SH-SY5Y (cell line): Measurements from ENCODE around the gene SLC9A6.

Experiments
- GATA2 ChIP-seq: IDR thresholded peaks from 2 replicates; pipeline ENCODE4 v1.6.1; 2011; ENCODE audit warnings: mild to moderate bottlenecking, low read depth, low read length
- GATA3 ChIP-seq: IDR thresholded peaks from 2 replicates; pipeline ENCODE4 v1.6.1; 2011; ENCODE audit warnings: low read depth, mild to moderate bottlenecking, low read length, moderate library complexity

Gene SLC9A6

GRCh38 chrX:135988245-135988644 is 3.0 kb downstream of the SLC9A6 start:
- TF ChIP-seq GATA2 (no peak), GATA3 (no peak)

GRCh38 chrX:136015016-136015415 is 29.8 kb downstream of the SLC9A6 start:
- TF ChIP-seq GATA2 (no peak), GATA3 (no peak)

GRCh38 chrX:136016881-136017280 is 31.6 kb downstream of the SLC9A6 start:
- TF ChIP-seq GATA3 (no peak), GATA2 (no peak)

- no peak for TF ChIP-seq GATA2
Observed at GRCh38 chrX:136019226-136019625, 34.0 kb downstream of the SLC9A6 start.

DNA sequence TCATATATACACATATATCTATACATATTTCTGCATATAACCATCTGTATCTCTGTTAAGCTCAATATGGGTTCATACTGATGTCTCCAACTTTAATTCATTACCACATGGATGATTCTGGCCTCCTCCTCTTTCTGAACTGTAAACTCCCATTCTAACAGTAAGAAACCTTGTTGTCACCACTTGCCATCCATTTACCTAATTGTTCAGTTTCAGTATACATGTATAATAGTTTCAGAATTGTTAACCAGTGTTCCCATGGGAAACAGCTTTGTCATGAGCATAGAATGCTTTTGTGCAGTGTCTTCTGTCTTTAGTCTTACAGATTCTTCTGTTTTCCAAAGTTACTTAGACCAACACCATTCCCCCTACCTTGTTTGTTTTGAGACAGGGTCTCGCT is 35.9 kb downstream of the SLC9A6 start:
- TF ChIP-seq GATA3 (no peak), GATA2 (no peak)

DNA sequence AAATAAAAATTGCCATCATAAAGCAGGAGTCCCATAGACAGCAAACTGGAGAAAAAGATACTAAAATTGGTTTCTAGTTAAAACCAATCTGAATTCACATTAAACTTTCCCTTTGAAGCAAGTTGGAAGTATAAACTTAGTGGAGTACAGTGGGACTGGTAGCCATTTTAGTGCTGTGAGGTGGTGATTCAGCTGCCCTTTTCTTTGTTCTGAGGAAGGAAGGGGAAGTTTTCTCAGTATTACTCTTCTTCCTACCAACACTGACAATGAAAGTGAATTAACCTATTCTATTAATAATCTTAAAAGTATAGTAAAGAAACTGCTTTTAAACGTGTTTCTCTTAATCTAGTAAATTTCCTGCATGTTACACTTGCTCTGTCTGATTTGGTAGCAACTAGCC is 36.7 kb downstream of the SLC9A6 start:
- TF ChIP-seq GATA3 (no peak), GATA2 (no peak)

- no peak for TF ChIP-seq GATA2
- TF ChIP-seq GATA3 = no peak
Observed at GRCh38 chrX:136025091-136025490, 39.9 kb downstream of the SLC9A6 start.

GRCh38 chrX:136028383-136028984 is 43.2 kb downstream of the SLC9A6 start:
- TF ChIP-seq GATA2 = no peak
- TF ChIP-seq GATA3 = no peak

- TF ChIP-seq GATA3 = no peak
- TF ChIP-seq GATA2 = no peak
Observed at GRCh38 chrX:136029766-136030165, 44.5 kb downstream of the SLC9A6 start.

DNA sequence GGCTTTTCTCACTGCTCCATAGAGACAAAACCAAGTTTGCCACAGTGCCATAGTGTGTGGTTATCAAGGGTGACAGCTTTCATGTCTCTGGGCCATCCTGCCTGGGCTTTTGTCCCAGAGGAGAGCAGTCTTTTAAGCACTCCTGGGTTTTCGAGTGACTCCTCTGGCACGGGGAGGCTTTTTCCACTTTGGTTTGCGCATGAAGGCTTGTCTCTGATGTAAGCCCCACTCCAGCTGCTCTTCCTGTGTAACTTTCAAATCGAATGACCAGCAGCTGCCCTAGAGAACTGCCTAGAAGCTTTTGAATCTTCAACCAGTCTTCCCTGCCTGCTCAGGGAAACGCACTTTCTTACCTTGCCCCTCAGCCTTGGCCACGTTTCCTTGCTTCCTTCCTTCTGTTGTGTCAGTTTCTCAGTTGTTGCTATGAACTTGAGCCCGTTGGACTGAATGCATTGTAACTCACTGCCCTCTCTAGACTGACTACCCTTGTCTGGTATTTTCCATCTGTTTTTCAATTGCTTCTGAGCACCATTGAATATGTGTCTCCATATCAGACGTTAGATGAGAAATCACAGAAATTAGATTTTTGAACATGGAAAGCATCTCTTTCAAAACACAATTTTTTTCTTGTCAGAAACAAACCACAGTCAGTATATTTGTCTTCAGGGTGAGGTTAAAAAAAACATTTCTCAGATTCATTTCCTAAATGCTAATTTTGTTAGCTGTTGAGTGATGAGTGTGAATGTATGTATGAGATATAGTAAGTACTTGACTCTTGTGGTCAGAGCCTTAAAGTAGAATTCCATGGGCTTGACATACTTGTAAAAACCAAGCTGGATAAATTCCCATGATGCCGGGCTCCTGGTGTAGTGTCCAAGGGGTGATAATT is 45.3 kb downstream of the SLC9A6 start:
- TF ChIP-seq GATA3 = no peak
- no peak for TF ChIP-seq GATA2

DNA sequence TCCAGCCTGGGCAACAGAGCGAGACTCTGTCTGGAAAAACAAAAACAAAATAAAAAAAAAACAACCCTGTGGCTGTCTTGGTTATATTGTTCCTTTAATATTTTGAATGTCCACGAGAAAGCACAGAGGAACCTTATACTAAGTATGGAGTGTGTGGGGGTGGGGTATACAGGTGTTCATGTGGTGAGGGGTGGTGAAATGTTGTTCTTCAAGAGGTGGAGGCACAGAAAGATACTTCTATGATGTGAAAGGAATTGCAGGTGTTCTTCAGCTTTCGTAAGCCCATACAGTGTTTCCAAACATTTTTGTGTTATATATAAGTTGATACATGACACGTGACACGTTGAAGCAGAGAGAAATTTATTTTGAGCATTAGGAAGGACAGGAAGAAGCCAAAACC is 46.4 kb downstream of the SLC9A6 start:
- TF ChIP-seq GATA3 (no peak), GATA2 (no peak)

- no peak for TF ChIP-seq GATA3
- no peak for TF ChIP-seq GATA2
Observed at GRCh38 chrX:136032370-136032769, 47.1 kb downstream of the SLC9A6 start.

DNA sequence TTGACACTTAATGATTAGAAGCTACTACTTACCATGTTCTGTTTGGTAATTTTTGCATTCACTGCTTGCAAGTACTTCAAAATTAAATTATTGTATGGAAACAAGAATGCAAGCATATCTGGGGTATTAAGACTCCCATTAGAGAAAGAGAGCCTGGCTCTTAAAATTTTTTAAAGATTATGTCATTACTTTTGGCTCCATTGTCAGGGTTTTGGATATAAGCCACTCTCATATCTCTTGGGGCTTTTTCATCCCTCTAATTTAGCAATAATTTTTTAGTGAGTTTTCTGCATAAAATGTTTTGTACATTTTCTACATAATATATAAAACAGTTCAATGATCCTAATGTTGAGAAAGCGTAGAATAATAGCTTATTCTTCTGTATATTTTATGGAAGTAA is 49.4 kb downstream of the SLC9A6 start:
- no peak for TF ChIP-seq GATA3
- TF ChIP-seq GATA2 = no peak

DNA sequence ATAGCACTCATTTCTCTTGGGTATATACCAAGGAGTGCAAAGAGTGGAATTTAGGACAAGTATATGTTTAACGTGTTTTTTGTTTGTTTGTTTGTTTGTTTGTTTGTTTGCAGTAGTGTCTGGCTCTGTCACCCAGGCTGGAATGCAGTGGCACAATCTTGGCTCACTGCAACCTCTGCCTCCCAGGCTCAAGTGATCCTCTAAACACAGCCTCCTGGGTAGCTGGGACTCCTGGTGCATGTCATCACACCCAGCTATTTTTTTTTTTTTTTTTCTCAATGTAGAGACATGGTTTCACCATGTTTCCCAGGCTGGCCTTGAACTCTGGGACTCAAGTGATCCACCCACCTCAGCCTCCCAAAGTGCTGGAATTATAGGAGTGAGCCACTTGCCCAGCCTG is 50.4 kb downstream of the SLC9A6 start:
- TF ChIP-seq GATA2 = no peak
- TF ChIP-seq GATA3 = no peak

DNA sequence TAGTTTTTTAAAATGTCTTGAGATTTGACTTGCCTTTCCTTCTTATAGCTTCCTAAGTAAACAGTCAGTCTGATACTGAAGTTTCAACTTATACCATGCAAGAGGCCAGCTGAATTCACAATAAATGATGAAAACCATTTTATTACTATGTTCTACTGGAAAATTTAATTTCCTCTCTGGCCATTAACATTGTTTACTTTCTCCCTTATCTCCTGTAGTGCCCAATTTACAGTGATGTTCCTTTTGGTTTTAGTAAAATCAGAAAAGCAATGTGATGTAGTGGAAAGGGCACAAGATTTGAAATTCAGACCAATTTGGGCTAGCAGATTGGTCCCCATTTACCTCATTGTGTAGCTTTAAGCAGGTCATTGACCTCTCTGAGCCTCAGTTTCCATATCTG is 54.2 kb downstream of the SLC9A6 start:
- TF ChIP-seq GATA3 (no peak), GATA2 (no peak)
